H1 (cell line): ENCODE results near the gene WDR43. TPM values are rescaled to one million over a fixed set of nuclear protein-coding genes. Genes with fewer than 3 reads are reported as not detected.

Experiments
- CTCF ChIA-PET: fragments of 300-600 bp; sonication (Branson Sonifier 250); formaldehyde crosslinking; loops from one replicate; lab custom pipeline; 2021; ENCODE audit not compliant: partially characterized antibody; lab: Charles Lee
- POLR2A ChIA-PET: fragments of 300-600 bp; sonication (Branson Sonifier 250); formaldehyde crosslinking; loops from one replicate; lab custom pipeline; 2021; ENCODE audit warnings: inconsistent platforms; ENCODE audit not compliant: partially characterized antibody; lab: Charles Lee
- DNase-seq, 2 experiments: peaks; one replicate each; pipeline versions ENCODE4 v3.0.0 to v3.0.0-alpha.2; 2010 to 2022; ENCODE audit warnings: low spot score in 2 of 2, low read depth in 1 of 2, mixed read lengths in 1 of 2
- FAIRE-seq: peaks from 2 replicates; lab custom pipeline; 2011; peaks lifted over from hg19 to GRCh38; lab: Jason Lieb, UNC
- H2AFZ ChIP-seq: 2 replicates; pipeline ENCODE4 v1.8.1; 2012; ENCODE audit warnings: low read length, inconsistent platforms
- H2AK5ac ChIP-seq: 2 replicates; pipeline ENCODE4 v1.6.1; 2013; ENCODE audit warnings: low read depth, low read length
- H2BK120ac ChIP-seq: replicated peaks from 2 replicates; pipeline ENCODE3; 2013; ENCODE audit warnings: low read depth, low read length, inconsistent platforms
- H2BK12ac ChIP-seq: 2 replicates; pipeline ENCODE4 v1.6.1; 2013; ENCODE audit warnings: low read depth, low read length
- H2BK15ac ChIP-seq: 2 replicates; pipeline ENCODE4 v1.6.1; 2013; ENCODE audit warnings: low read length
- H2BK20ac ChIP-seq: 2 replicates; pipeline ENCODE4 v1.6.1; 2013; ENCODE audit warnings: low read length
- H2BK5ac ChIP-seq: 2 replicates; pipeline ENCODE4 v1.6.1; 2013; ENCODE audit warnings: low read depth, low read length
- H3K14ac ChIP-seq: 2 replicates; pipeline ENCODE4 v1.6.1; 2013; ENCODE audit warnings: inconsistent platforms; ENCODE audit not compliant: insufficient read length
- H3K18ac ChIP-seq: 2 replicates; pipeline ENCODE4 v1.6.1; 2013; ENCODE audit warnings: low read length; ENCODE audit errors: extremely low read depth
- H3K23ac ChIP-seq: 2 replicates; pipeline ENCODE4 v1.6.1; 2013; ENCODE audit warnings: inconsistent platforms; ENCODE audit not compliant: insufficient read length
- H3K23me2 ChIP-seq: 2 replicates; pipeline ENCODE4 v1.6.1; 2013; ENCODE audit warnings: low read depth, low read length
- H3K27ac ChIP-seq: 2 replicates; pipeline ENCODE4 v1.6.1; 2011; ENCODE audit warnings: low read depth, low read length, inconsistent platforms
- H3K27me3 ChIP-seq, 4 experiments: replicated peaks in 1 of 4; 1 replicate in 1 of 4; 2 replicates in 3 of 4; pipeline versions ENCODE4 v1.6.1 to v1.8.1; 2011 to 2013; ENCODE audit warnings: low read length in 3 of 4, mild to moderate bottlenecking in 3 of 4, inconsistent platforms in 2 of 4, mixed read lengths in 2 of 4, moderate library complexity in 1 of 4; ENCODE audit not compliant: control insufficient read depth in 3 of 4, insufficient read depth in 3 of 4; ENCODE audit errors: extremely low read depth in 1 of 4
- H3K36me3 ChIP-seq, 4 experiments: 2 replicates each; pipeline versions ENCODE4 v1.6.1 to v1.8.1; 2011 to 2013; ENCODE audit warnings: mild to moderate bottlenecking in 4 of 4, low read length in 3 of 4, moderate library complexity in 2 of 4, control low read depth in 1 of 4, inconsistent platforms in 1 of 4; ENCODE audit not compliant: insufficient read depth in 4 of 4, control insufficient read depth in 2 of 4
- H3K4ac ChIP-seq: replicated peaks from 2 replicates; pipeline ENCODE3; 2013; ENCODE audit warnings: low read length, low read depth, mixed read lengths, inconsistent platforms; ENCODE audit not compliant: insufficient read length
- H3K4me1 ChIP-seq, 4 experiments: replicated peaks in 1 of 4; 1 replicate in 1 of 4; 2 replicates in 3 of 4; pipeline versions ENCODE4 v1.6.1 to v1.8.1; 2011 to 2013; ENCODE audit warnings: low read length in 3 of 4, inconsistent platforms in 2 of 4, mixed read lengths in 1 of 4; ENCODE audit not compliant: insufficient read depth in 4 of 4, control insufficient read depth in 3 of 4
- H3K4me2 ChIP-seq, 2 experiments: 2 replicates each; pipeline versions ENCODE4 v1.6.1 to v1.8.1; 2011 to 2013; ENCODE audit warnings: low read depth in 2 of 2, low read length in 2 of 2, control low read depth in 1 of 2, inconsistent platforms in 1 of 2, mild to moderate bottlenecking in 1 of 2; ENCODE audit not compliant: insufficient read depth in 1 of 2
- H3K4me3 ChIP-seq, 4 experiments: fragments of 200-600, 300-600 bp in 1 of 4; sonication (generic), shearing (Covaris generic), sonication (Bioruptor Twin) in 1 of 4; 2 replicates each; pipeline versions ENCODE4 v1.5.1 to v1.8.1; 2011 to 2016; ENCODE audit warnings: low read length in 4 of 4, low read depth in 3 of 4, control low read depth in 2 of 4, inconsistent platforms in 2 of 4, mild to moderate bottlenecking in 2 of 4, mixed read lengths in 1 of 4, moderate library complexity in 1 of 4; ENCODE audit not compliant: insufficient read depth in 2 of 4; ENCODE audit errors: extremely low read depth in 1 of 4
- H3K56ac ChIP-seq: replicated peaks from 2 replicates; pipeline ENCODE3; 2013; ENCODE audit warnings: low read depth, mild to moderate bottlenecking, mixed read lengths, low read length, inconsistent platforms; ENCODE audit not compliant: insufficient read length
- H3K79me1 ChIP-seq: 2 replicates; pipeline ENCODE4 v1.6.1; 2013; ENCODE audit warnings: low read depth, low read length, control low read depth
- H3K79me2 ChIP-seq, 2 experiments: 2 replicates each; pipeline versions ENCODE4 v1.6.1 to v1.8.1; 2012 to 2013; ENCODE audit warnings: low read length in 2 of 2, mild to moderate bottlenecking in 2 of 2, inconsistent platforms in 1 of 2; ENCODE audit not compliant: insufficient read depth in 2 of 2, control insufficient read depth in 1 of 2
- H3K9ac ChIP-seq, 4 experiments: replicated peaks in 1 of 4; 1 replicate in 1 of 4; 2 replicates in 3 of 4; pipeline versions ENCODE4 v1.6.1 to v1.8.1; 2011 to 2013; ENCODE audit warnings: low read depth in 3 of 4, low read length in 3 of 4, control low read depth in 2 of 4, mild to moderate bottlenecking in 2 of 4, moderate library complexity in 2 of 4, inconsistent platforms in 1 of 4; ENCODE audit errors: extremely low read depth in 1 of 4
- H3K9me3 ChIP-seq, 2 experiments: 2 replicates each; pipeline versions ENCODE4 v1.6.1 to v1.8.1; 2012 to 2013; ENCODE audit warnings: mild to moderate bottlenecking in 2 of 2, moderate library complexity in 2 of 2, control low read depth in 1 of 2, inconsistent platforms in 1 of 2, low read depth in 1 of 2, low read length in 1 of 2, mixed read lengths in 1 of 2; ENCODE audit not compliant: insufficient read depth in 2 of 2
- H4K20me1 ChIP-seq, 2 experiments: replicated peaks in 1 of 2; 2 replicates each; pipeline versions ENCODE3 to v1.8.1; 2011 to 2013; ENCODE audit warnings: inconsistent platforms in 2 of 2, low read length in 2 of 2, mild to moderate bottlenecking in 1 of 2; ENCODE audit not compliant: insufficient read depth in 2 of 2, control insufficient read depth in 1 of 2
- H4K5ac ChIP-seq: 2 replicates; pipeline ENCODE4 v1.6.1; 2013; ENCODE audit warnings: low read length, low read depth, mixed read lengths, inconsistent platforms; ENCODE audit not compliant: insufficient read length
- H4K8ac ChIP-seq: 2 replicates; pipeline ENCODE4 v1.8.0; 2013; ENCODE audit warnings: mild to moderate bottlenecking, moderate library complexity, low read length, inconsistent platforms; ENCODE audit not compliant: insufficient read depth; ENCODE audit errors: extremely low read depth
- H4K91ac ChIP-seq: replicated peaks from 2 replicates; pipeline ENCODE3; 2013; ENCODE audit warnings: low read length, mixed read lengths, inconsistent platforms; ENCODE audit not compliant: insufficient read length
- ASH2L ChIP-seq: fragments of 200-600, 300-600 bp; sonication (generic); IDR thresholded peaks from one replicate; pipeline ENCODE4 v1.7.1; 2017; ENCODE audit warnings: low read length
- EGR1 ChIP-seq: IDR thresholded peaks from 2 replicates; pipeline ENCODE4 v1.6.1; 2011; ENCODE audit warnings: low read depth, low read length, borderline replicate concordance
- FOSL1 ChIP-seq: IDR thresholded peaks from 2 replicates; pipeline ENCODE4 v1.6.1; 2011; ENCODE audit warnings: mild to moderate bottlenecking, low read depth, low read length, moderate library complexity; ENCODE audit not compliant: insufficient read depth
- HDAC2 ChIP-seq, 2 experiments: fragments of 300-600 bp in 1 of 2; sonication (generic) in 1 of 2; IDR thresholded peaks; 2 replicates each; pipeline ENCODE4 v1.6.1; 2011 to 2012; ENCODE audit warnings: low read depth in 2 of 2, low read length in 2 of 2, mild to moderate bottlenecking in 2 of 2, moderate library complexity in 2 of 2, borderline replicate concordance in 1 of 2, inconsistent platforms in 1 of 2
- PHF8 ChIP-seq: fragments of 200-600 bp; sonication (generic); conservative IDR thresholded peaks from 2 replicates; pipeline ENCODE4 v1.7.1; 2012; ENCODE audit warnings: low read depth, mild to moderate bottlenecking, inconsistent platforms, low read length, moderate library complexity
- POU5F1 ChIP-seq: IDR thresholded peaks from 2 replicates; pipeline ENCODE4 v1.6.1; 2011; ENCODE audit warnings: low read depth, mild to moderate bottlenecking, low read length, moderate library complexity
- RBBP5 ChIP-seq: IDR thresholded peaks from 2 replicates; pipeline ENCODE4 v1.7.1; 2012; ENCODE audit warnings: low read depth, mild to moderate bottlenecking, inconsistent platforms, low read length, moderate library complexity, borderline replicate concordance
- WGBS, 2 experiments: shearing (Covaris generic) in 1 of 2; methylation state at CpG; one replicate each; pipeline versions ENCODE4 v1.1.6 to v1.1.7; 2013 to 2015; ENCODE audit warnings: low lambda C conversion rate in 2 of 2, mixed read lengths in 2 of 2, inconsistent platforms in 1 of 2, low coverage in 1 of 2, missing lambda C conversion rate in 1 of 2; ENCODE audit not compliant: insufficient replicate concordance in 2 of 2, insufficient coverage in 1 of 2, insufficient read length in 1 of 2; ENCODE audit errors: extremely low coverage in 1 of 2, missing lambda C conversion rate in 1 of 2; 5-methylcytosine and 5-hydroxymethylcytosine counted together
- polyA plus RNA-seq, 7 experiments: library from polyadenylated mRNA; depleted of rRNA in 3 of 7; stranded (reverse) in 5 of 7; unstranded in 2 of 7; fragments of >200 nt in 5 of 7; fragments of 200-250 nt in 2 of 7; gene quantifications; 1 replicate in 5 of 7; 2 replicates in 1 of 7; 4 replicates in 1 of 7; pipeline versions ENCODE4 v1.2.1 to v1.2.3, GENCODE V29; 2011 to 2013; ENCODE audit warnings: missing spikeins in 2 of 7, mixed read lengths in 2 of 7
- total RNA-seq: library from RNA; stranded (reverse); fragmentation: NEBNext Ultra II Directional; extraction: Animal tissue kit (Norgen Biotek cat#: 25700); gene quantifications from 2 replicates; pipeline ENCODE4 v1.2.1, GENCODE V29; 2021

Gene WDR43
- total and polyA plus RNA-seq, 2 of the 8 experiments (the other 6 are each of a cell fraction or from before 2014, with no cell fraction given), result 57.8 to 142 TPM

- H3K23ac ChIP-seq, result no peak overlapping the region
- H2BK5ac ChIP-seq, result no peak overlapping the region
- POLR2A ChIA-PET, result no interaction called here
- H3K27ac ChIP-seq, result no peak overlapping the region
- no peak overlapping the region for H2BK15ac ChIP-seq
- no peak for TF ChIP-seq HDAC2 (IDR thresholded peaks at IDR 0.05; ENCODE audit: borderline replicate concordance in 1 of 2, low read depth in 2 of 2, low read length in 2 of 2)
- TF ChIP-seq PHF8, result no peak
- no peak for TF ChIP-seq ASH2L
- no peak for TF ChIP-seq FOSL1
- no peak for TF ChIP-seq POU5F1
- TF ChIP-seq RBBP5, result no peak
- no peak for TF ChIP-seq EGR1
- TF ChIP-seq, all 59 proteins: peak for 0
- FAIRE-seq (no peak), DNase-seq (no peak)
- Histone ChIP-seq H4K8ac (no peak overlapping the region), H4K20me1 (no peaks in the 10 kb centered on the region), H4K91ac (no peak overlapping the region), H3K23me2 (no peaks in the 10 kb centered on the region), H2BK12ac (no peak overlapping the region), H3K14ac (no peak overlapping the region), H3K18ac (no peak overlapping the region), H4K5ac (no peak overlapping the region), H3K9ac (no peak overlapping the region), H3K4me3 (no peak overlapping the region), H3K9me3 (no peaks in the 10 kb centered on the region), H3K79me2 (no peaks in the 10 kb centered on the region), H3K4me2 (no peak overlapping the region), H2BK120ac (no peak overlapping the region), H3K4me1 (no peaks in the 10 kb centered on the region), H2AFZ (no peak overlapping the region), H2BK20ac (no peak overlapping the region), H3K79me1 (no peaks in the 10 kb centered on the region), H3K4ac (no peak overlapping the region), H2AK5ac (no peak overlapping the region), H3K36me3 (no peaks in the 10 kb centered on the region), H3K27me3 (no peaks in the 10 kb centered on the region; a peak in 1 of 7 replicates), H3K56ac (no peak overlapping the region)
- CTCF ChIA-PET, result no interaction called here
- 100% methylated on average over 1 of the region's 1 CpG; no CpG with 5 or more reads in 1 of the 2 experiments for WGBS, 2 experiments
Measured at GRCh38 chr2:28880193-28880592, 14.3 kb upstream of the WDR43 start.
